B cell (primary cell): ENCODE data around the gene BCL7C. TPM values are rescaled to one million over a fixed set of nuclear protein-coding genes. Genes with fewer than 3 reads are reported as not detected.

ENCODE experiments used
- ATAC-seq: fragments of 200-7000 bp; cut with Tn5 transposase; one replicate; pipeline ENCODE4 v1.10.0; 2021; ENCODE audit warnings: low read depth, mild to moderate bottlenecking, moderate number of reproducible peaks, moderate library complexity
- CTCF ChIA-PET: fragments of 350-600 bp; sonication (Branson Sonifier 250); formaldehyde crosslinking; loops from one replicate; lab custom pipeline; 2021; ENCODE audit warnings: antibody characterized with exemption, inconsistent platforms; lab: Charles Lee
- POLR2A ChIA-PET: fragments of 350-600 bp; sonication (Branson Sonifier 250); formaldehyde crosslinking; loops from one replicate; lab custom pipeline; 2021; ENCODE audit warnings: antibody characterized with exemption; lab: Charles Lee
- DNase-seq: peaks from one replicate; pipeline ENCODE4 v3.0.0; 2013
- H2AFZ ChIP-seq: 2 replicates; pipeline ENCODE4 v1.6.1; 2012; ENCODE audit warnings: mild to moderate bottlenecking, low read depth, low read length; ENCODE audit not compliant: insufficient read depth, poor library complexity, severe bottlenecking
- H3K27ac ChIP-seq, 2 donors: 1 replicate in 1 of 2; 2 replicates in 1 of 2; pipeline ENCODE4 v1.5.1; 2012 to 2013; ENCODE audit warnings: low read length in 2 of 2, mild to moderate bottlenecking in 2 of 2, moderate library complexity in 1 of 2
- H3K27me3 ChIP-seq, 4 experiments: fragments of 200-600 bp in 1 of 4; sonication (generic) in 1 of 4; replicated peaks in 1 of 4; 1 replicate in 2 of 4; 2 replicates in 2 of 4; pipeline versions ENCODE4 v1.6.1 to v1.7.0; 2013 to 2016; ENCODE audit warnings: low read length in 3 of 4, mild to moderate bottlenecking in 2 of 4, mixed read lengths in 1 of 4, moderate library complexity in 1 of 4; ENCODE audit not compliant: insufficient read depth in 4 of 4, control insufficient read depth in 3 of 4; ENCODE audit errors: control extremely low read depth in 1 of 4
- H3K36me3 ChIP-seq, 2 experiments: replicated peaks in 1 of 2; 1 replicate in 1 of 2; 2 replicates in 1 of 2; pipeline versions ENCODE4 v1.6.1 to v1.7.1; 2013; ENCODE audit warnings: low read length in 1 of 2; ENCODE audit not compliant: insufficient read depth in 2 of 2, control insufficient read depth in 1 of 2; ENCODE audit errors: control extremely low read depth in 1 of 2, extremely low read depth in 1 of 2
- H3K4me1 ChIP-seq, 2 donors: fragments of 200-600 bp in 1 of 2; sonication (generic) in 1 of 2; 1 replicate in 1 of 2; 2 replicates in 1 of 2; pipeline versions ENCODE4 v1.5.1 to v1.6.1; 2013 to 2017; ENCODE audit warnings: low read length in 2 of 2; ENCODE audit not compliant: control insufficient read depth in 2 of 2, insufficient read depth in 2 of 2
- H3K4me2 ChIP-seq: replicated peaks from 2 replicates; pipeline ENCODE3; 2012; ENCODE audit warnings: mild to moderate bottlenecking, low read depth, low read length; ENCODE audit not compliant: poor library complexity, severe bottlenecking
- H3K4me3 ChIP-seq, 5 experiments: fragments of 200-600 bp in 1 of 5; sonication (generic) in 1 of 5; 1 replicate in 3 of 5; 2 replicates in 2 of 5; pipeline versions ENCODE4 v1.5.1 to v1.7.0; 2011 to 2016; ENCODE audit warnings: low read length in 4 of 5, mild to moderate bottlenecking in 4 of 5, low read depth in 2 of 5, control low read depth in 1 of 5, moderate library complexity in 1 of 5; ENCODE audit not compliant: insufficient read depth in 1 of 5; ENCODE audit errors: control extremely low read depth in 1 of 5, extremely low read depth in 1 of 5
- H3K79me2 ChIP-seq: fragments of 200-600 bp; sonication (generic); one replicate; pipeline ENCODE4 v1.6.0; 2016; ENCODE audit warnings: low read length; ENCODE audit not compliant: control insufficient read depth, insufficient read depth
- H3K9ac ChIP-seq: fragments of 200-600 bp; sonication (generic); 2 replicates; pipeline ENCODE4 v1.6.1; 2017; ENCODE audit warnings: mild to moderate bottlenecking, low read length, moderate library complexity
- H3K9me3 ChIP-seq, 3 donors: one replicate each; pipeline versions ENCODE4 v1.6.1 to v1.7.1; 2013; ENCODE audit warnings: low read length in 2 of 3; ENCODE audit not compliant: control insufficient read depth in 2 of 3, insufficient read depth in 1 of 3; ENCODE audit errors: control extremely low read depth in 1 of 3
- H4K20me1 ChIP-seq: 2 replicates; pipeline ENCODE4 v1.6.0; 2012; ENCODE audit warnings: mild to moderate bottlenecking, low read length; ENCODE audit not compliant: insufficient read depth, control insufficient read depth, poor library complexity, severe bottlenecking
- H3K27ac Mint-ChIP-seq: one replicate; pipeline ENCODE4 v1.8.0; 2021; ENCODE audit warnings: mixed read lengths
- H3K27me3 Mint-ChIP-seq: one replicate; pipeline ENCODE4 v1.8.0; 2021; ENCODE audit warnings: mixed read lengths
- H3K4me1 Mint-ChIP-seq: one replicate; pipeline ENCODE4 v1.8.0; 2021; ENCODE audit warnings: mixed read lengths
- H3K4me3 Mint-ChIP-seq: one replicate; pipeline ENCODE4 v1.8.0; 2021; ENCODE audit warnings: mixed read lengths
- H3K9me3 Mint-ChIP-seq: one replicate; pipeline ENCODE4 v1.8.0; 2022; ENCODE audit warnings: mixed read lengths; ENCODE audit not compliant: insufficient read depth
- EZH2 ChIP-seq: IDR thresholded peaks from 2 replicates; pipeline ENCODE4 v1.6.1; 2012; ENCODE audit warnings: borderline replicate concordance, low read depth, mild to moderate bottlenecking, moderate library complexity, low read length; ENCODE audit not compliant: insufficient read depth, poor library complexity, severe bottlenecking
- WGBS: methylation state at CpG from one replicate; pipeline ENCODE4 v1.1.5; 2013; ENCODE audit warnings: missing lambda C conversion rate; ENCODE audit not compliant: insufficient coverage; 5-methylcytosine and 5-hydroxymethylcytosine counted together
- intact Hi-C: fragments of 100-400 bp; cut with micrococcal nuclease; formaldehyde crosslinking; loops from one replicate; pipeline ENCODE4 v1.10.0; 2022
- polyA plus RNA-seq: library from polyadenylated mRNA; depleted of rRNA; stranded (reverse); fragments of >200 nt; gene quantifications from 2 replicates; pipeline ENCODE4 v1.2.3, GENCODE V29; 2012
- total RNA-seq, 2 donors: library from RNA; stranded (reverse); fragments of 120-200 nt in 1 of 2; gene quantifications; 1 replicate in 1 of 2; 2 replicates in 1 of 2; pipeline versions ENCODE4 v1.2.3 to v1.2.4, GENCODE V29; 2013 to 2022
- TF ChIP-seq, protein P1 (sequence below): fragments of 200-600 bp; IDR thresholded peaks from one replicate; pipeline ENCODE4 v1.8.0; 2022; ENCODE audit warnings: antibody characterized with exemption, mild to moderate bottlenecking

BCL7C gene
- total and polyA plus RNA-seq, 2 donors (not counting 1 experiment from before 2014, with no cell fraction given), result 17.1 to 30.5 TPM

DNA sequence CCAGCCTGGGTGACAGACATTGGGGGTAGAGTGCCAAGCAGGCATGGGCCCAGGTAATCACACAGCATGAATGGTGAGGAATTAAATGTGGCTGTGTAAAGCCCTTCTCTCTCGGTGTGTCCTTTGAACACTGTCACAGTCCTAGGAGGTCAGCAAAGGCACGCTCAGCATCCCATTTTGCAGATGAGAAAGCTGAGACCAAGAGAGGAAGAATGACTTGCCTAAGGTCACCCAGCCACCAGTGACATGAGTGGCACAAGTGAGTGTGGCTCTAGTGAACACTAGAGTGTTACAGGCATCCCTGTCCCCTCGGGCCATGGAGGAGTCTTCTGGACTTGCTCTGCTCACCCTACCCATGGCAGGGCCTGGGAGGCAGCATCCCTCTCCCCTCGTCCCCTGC, 13.2 kb upstream of the BCL7C start:
- no peak overlapping the region for H2AFZ ChIP-seq
- POLR2A ChIA-PET, result interaction anchor here (0.7 kb wide), 1 partner anchor 273 kb away, joined by 12 read pairs; the partner anchor contains the start of gene FUS
- ATAC-seq, result no peak
- H3K27ac ChIP-seq, result no peak overlapping the region
- TF ChIP-seq, protein P1, sequence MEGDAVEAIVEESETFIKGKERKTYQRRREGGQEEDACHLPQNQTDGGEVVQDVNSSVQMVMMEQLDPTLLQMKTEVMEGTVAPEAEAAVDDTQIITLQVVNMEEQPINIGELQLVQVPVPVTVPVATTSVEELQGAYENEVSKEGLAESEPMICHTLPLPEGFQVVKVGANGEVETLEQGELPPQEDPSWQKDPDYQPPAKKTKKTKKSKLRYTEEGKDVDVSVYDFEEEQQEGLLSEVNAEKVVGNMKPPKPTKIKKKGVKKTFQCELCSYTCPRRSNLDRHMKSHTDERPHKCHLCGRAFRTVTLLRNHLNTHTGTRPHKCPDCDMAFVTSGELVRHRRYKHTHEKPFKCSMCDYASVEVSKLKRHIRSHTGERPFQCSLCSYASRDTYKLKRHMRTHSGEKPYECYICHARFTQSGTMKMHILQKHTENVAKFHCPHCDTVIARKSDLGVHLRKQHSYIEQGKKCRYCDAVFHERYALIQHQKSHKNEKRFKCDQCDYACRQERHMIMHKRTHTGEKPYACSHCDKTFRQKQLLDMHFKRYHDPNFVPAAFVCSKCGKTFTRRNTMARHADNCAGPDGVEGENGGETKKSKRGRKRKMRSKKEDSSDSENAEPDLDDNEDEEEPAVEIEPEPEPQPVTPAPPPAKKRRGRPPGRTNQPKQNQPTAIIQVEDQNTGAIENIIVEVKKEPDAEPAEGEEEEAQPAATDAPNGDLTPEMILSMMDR, result no peak
- no peak for TF ChIP-seq EZH2
- CTCF ChIA-PET, result interaction anchor here (0.9 to 1.2 kb wide), 2 partner anchors 62 to 63 kb away, joined by 5 to 6 read pairs; no protein-coding TSS in a partner anchor
- H3K9me3 ChIP-seq, result peaks cover 0 to 17% (median 0%) of the 10 kb centered on the region in 3 donors
- Mint-ChIP-seq H3K27ac (no peak overlapping the region), H3K4me3 (no peak overlapping the region), H3K9me3 (peaks cover 3% of the 10 kb centered on the region), H3K27me3 (no peaks in the 10 kb centered on the region), H3K4me1 (peaks cover 18% of the 10 kb centered on the region)
- WGBS, result 93% methylated on average over 4 of the region's 4 CpGs
- H3K36me3 ChIP-seq, result no peaks in the 10 kb centered on the region
- intact Hi-C loops, result no loop called here
- no peak overlapping the region for H3K9ac ChIP-seq
- peaks cover 18 to 23% of the 10 kb centered on the region in 2 donors for H3K4me1 ChIP-seq
- DNase-seq, result no peak
- no peaks in the 10 kb centered on the region for H4K20me1 ChIP-seq
- H3K79me2 ChIP-seq, result no peaks in the 10 kb centered on the region
- H3K27me3 ChIP-seq, result no peaks in the 10 kb centered on the region
- H3K4me2 ChIP-seq, result no peak overlapping the region
- no peak overlapping the region for H3K4me3 ChIP-seq

DNA sequence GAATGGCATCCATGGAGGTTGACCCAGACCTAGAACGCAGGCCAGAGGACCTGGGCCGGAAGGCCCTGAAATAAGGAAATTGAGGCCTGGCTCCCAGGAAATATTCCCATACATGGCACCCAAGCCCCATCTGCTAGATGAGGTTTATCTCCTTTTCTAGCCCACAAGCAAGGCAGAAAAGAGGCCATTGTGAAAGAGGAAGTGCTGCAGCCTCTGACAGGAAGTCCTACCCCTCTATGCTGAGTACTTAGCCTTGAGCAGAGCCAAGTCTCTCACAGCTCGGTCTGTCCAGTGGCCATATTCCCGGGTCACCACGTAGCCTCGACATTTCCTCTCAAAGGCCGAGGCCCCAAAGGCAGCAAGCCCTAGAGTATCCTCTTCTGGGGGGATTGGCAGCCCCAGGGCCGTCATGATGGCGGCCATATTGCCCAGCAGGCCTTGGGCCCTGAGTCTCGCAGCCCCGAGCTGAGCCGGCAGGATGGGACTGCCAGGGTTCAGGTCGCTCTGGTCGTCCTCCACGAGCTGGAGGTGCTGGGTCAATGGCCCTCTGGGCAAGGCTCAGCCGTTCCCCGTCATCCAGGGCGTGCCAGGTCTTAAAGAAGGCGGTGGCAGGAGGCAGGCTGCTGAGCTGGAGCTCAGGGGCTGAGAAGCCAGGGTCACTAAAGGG, 10.4 kb upstream of the BCL7C start:
- peaks cover 22% of the 10 kb centered on the region for H3K4me1 Mint-ChIP-seq
- intact Hi-C loops, result loop anchor here (5.0 kb wide), 2 partner anchors 92 to 142 kb away; partner anchors contain the start of genes CFAP119 and RNF40
- ChIA-PET CTCF (interaction anchor here (0.6 to 6.1 kb wide), 4 partner anchors 30 to 211 kb away, joined by 3 to 138 read pairs (median 3); no protein-coding TSS in a partner anchor), POLR2A (interaction anchor here (0.7 to 1.1 kb wide), 2 partner anchors 30 to 121 kb away, joined by 3 read pairs; no protein-coding TSS in a partner anchor)
- 75% methylated on average over 19 of the region's 19 CpGs for WGBS
- Histone ChIP-seq H3K27ac (peak overlapping the region; percentile 34 to 63), H3K4me3 (peak overlapping the region in 1 of 5 experiments; percentile 33), H2AFZ (peak overlapping the region; percentile 98), H3K9me3 (peaks cover 0 to 17% (median 0%) of the 10 kb centered on the region in 3 donors), H3K9ac (no peak overlapping the region), H3K4me1 (peaks cover 25 to 33% of the 10 kb centered on the region in 2 donors), H3K4me2 (peak overlapping the region; percentile 46), H3K27me3 (no peaks in the 10 kb centered on the region), H3K79me2 (no peaks in the 10 kb centered on the region), H4K20me1 (no peaks in the 10 kb centered on the region), H3K36me3 (no peaks in the 10 kb centered on the region)
- H3K9me3 Mint-ChIP-seq, result peaks cover 3% of the 10 kb centered on the region
- DNase-seq (peak; percentile 53), ATAC-seq (no peak)
- peak overlapping the region; percentile 77 for H3K27ac Mint-ChIP-seq
- no peak overlapping the region for H3K4me3 Mint-ChIP-seq
- no peak for TF ChIP-seq EZH2
- TF ChIP-seq, protein P1, result no peak
- H3K27me3 Mint-ChIP-seq, result no peaks in the 10 kb centered on the region
